HG03025 (cell line): ENCODE results near the gene GALP.
"Not testable (repeated sequence)": the region's sequence is repeated elsewhere in the genome, so short reads cannot be mapped to it uniquely, and the experiment has no call there.

Source experiments
- ATAC-seq: cut with Tn5 transposase; IDR thresholded peaks from one replicate; pipeline ENCODE4 v1.9.1; 2021; ENCODE audit warnings: mild to moderate bottlenecking, moderate library complexity; ENCODE audit not compliant: unreplicated experiment, low FRiP score

Gene GALP

GRCh38 chr19:56177564-56178243 is 1.9 kb downstream of the GALP start:
- ATAC-seq = no peak

GRCh38 chr19:56189785-56190184 is 14.0 kb downstream of the GALP start:
- ATAC-seq = no peak

GRCh38 chr19:56191115-56191514 is 15.3 kb downstream of the GALP start:
- ATAC-seq = no peak

- no peak for ATAC-seq
Measured at GRCh38 chr19:56191711-56192110, 15.9 kb downstream of the GALP start.

- ATAC-seq = no peak
Measured at GRCh38 chr19:56193981-56194640, 18.3 kb downstream of the GALP start.

- ATAC-seq = not testable (repeated sequence)
Measured at GRCh38 chr19:56197646-56198045, 21.8 kb downstream of the GALP start, which contains the start of gene ZSCAN5B. ZSCAN5B (minus strand) TSS chr19:56197783; CDS start chr19:56193052, 4,731 bp downstream.

GRCh38 chr19:56199687-56200086 is 23.9 kb downstream of the GALP start:
- ATAC-seq = no peak

GRCh38 chr19:56201973-56202372 is 26.2 kb downstream of the GALP start, which contains the start of gene ZSCAN5C:
ZSCAN5C (plus strand) TSS chr19:56202273; CDS start chr19:56205914, 3,641 bp downstream.
- no peak for ATAC-seq

- ATAC-seq = not testable (repeated sequence)
Measured at GRCh38 chr19:56207581-56207980, 31.8 kb downstream of the GALP start.

- no peak for ATAC-seq
Measured at GRCh38 chr19:56209091-56209490, 33.3 kb downstream of the GALP start.

- not testable (repeated sequence) for ATAC-seq
Measured at GRCh38 chr19:56210036-56210435, 34.2 kb downstream of the GALP start.

- ATAC-seq = no peak
Measured at GRCh38 chr19:56211718-56212117, 35.9 kb downstream of the GALP start.

GRCh38 chr19:56217039-56217949 is 41.5 kb downstream of the GALP start:
- ATAC-seq = no peak

GRCh38 chr19:56218961-56219360 is 43.2 kb downstream of the GALP start:
- no peak for ATAC-seq

GRCh38 chr19:56221442-56221841 is 45.6 kb downstream of the GALP start:
- ATAC-seq = not testable (repeated sequence)

GRCh38 chr19:56221851-56222250 is 46.0 kb downstream of the GALP start:
- no peak for ATAC-seq

GRCh38 chr19:56222901-56223300 is 47.1 kb downstream of the GALP start:
- ATAC-seq = no peak

- ATAC-seq = no peak
Measured at GRCh38 chr19:56223481-56223880, 47.7 kb downstream of the GALP start.
